LNCAP (cell line): ENCODE data around the gene SAMD14.

Experiments
- TF ChIP-seq, protein P1 (sequence below): fragments of 450-650 bp; IDR thresholded peaks from 2 replicates; pipeline ENCODE4 v1.5.1; 2017; ENCODE audit warnings: mild to moderate bottlenecking

SAMD14 gene

DNA sequence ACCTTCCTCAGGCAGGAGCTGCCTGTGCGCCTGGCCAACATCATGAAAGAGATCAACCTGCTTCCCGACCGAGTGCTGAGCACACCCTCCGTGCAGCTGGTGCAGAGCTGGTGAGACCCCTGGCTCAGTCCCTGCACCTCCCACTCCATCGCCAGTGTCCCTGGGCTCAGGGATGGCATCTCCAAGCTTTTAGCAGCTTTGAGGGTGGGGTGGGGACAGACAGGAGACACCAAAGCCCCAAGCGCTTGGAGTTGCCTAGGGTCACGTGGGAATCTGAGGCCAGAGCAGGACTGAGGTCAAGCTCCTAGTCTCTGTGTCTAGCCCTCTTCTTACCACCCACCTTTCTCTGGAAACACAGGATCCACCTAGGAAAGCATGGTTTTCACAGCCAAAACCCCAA lies 32.5 kb downstream of the SAMD14 start:
- TF ChIP-seq, protein P1, sequence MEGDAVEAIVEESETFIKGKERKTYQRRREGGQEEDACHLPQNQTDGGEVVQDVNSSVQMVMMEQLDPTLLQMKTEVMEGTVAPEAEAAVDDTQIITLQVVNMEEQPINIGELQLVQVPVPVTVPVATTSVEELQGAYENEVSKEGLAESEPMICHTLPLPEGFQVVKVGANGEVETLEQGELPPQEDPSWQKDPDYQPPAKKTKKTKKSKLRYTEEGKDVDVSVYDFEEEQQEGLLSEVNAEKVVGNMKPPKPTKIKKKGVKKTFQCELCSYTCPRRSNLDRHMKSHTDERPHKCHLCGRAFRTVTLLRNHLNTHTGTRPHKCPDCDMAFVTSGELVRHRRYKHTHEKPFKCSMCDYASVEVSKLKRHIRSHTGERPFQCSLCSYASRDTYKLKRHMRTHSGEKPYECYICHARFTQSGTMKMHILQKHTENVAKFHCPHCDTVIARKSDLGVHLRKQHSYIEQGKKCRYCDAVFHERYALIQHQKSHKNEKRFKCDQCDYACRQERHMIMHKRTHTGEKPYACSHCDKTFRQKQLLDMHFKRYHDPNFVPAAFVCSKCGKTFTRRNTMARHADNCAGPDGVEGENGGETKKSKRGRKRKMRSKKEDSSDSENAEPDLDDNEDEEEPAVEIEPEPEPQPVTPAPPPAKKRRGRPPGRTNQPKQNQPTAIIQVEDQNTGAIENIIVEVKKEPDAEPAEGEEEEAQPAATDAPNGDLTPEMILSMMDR: no peak

DNA sequence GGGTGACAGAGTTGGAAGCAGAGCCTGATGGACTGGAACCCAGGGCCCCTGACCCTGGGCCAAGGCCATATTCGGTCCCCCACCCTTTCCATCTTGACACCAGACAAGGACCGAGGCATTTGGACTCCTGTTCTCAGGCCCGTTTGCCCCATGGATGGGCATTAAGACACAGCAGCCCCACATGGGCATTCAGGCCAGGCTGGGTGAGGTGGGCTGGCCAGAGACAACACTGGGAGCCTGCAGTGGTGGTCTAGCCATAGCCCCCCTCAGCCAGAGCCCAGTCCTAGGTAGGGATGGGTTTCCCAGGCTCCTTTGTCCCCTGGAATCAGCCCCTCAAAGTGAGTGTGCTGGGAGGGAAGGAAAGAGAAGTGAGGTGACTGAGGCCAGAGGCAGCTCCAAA lies 33.2 kb downstream of the SAMD14 start:
- TF ChIP-seq, protein P1: no peak

GRCh38 chr17:50096092-50096491 lies 33.9 kb downstream of the SAMD14 start:
- TF ChIP-seq, protein P1: no peak

- TF ChIP-seq, protein P1: no peak
These were observed 34.3 kb downstream of the SAMD14 start for GRCh38 chr17:50095626-50096037.

DNA sequence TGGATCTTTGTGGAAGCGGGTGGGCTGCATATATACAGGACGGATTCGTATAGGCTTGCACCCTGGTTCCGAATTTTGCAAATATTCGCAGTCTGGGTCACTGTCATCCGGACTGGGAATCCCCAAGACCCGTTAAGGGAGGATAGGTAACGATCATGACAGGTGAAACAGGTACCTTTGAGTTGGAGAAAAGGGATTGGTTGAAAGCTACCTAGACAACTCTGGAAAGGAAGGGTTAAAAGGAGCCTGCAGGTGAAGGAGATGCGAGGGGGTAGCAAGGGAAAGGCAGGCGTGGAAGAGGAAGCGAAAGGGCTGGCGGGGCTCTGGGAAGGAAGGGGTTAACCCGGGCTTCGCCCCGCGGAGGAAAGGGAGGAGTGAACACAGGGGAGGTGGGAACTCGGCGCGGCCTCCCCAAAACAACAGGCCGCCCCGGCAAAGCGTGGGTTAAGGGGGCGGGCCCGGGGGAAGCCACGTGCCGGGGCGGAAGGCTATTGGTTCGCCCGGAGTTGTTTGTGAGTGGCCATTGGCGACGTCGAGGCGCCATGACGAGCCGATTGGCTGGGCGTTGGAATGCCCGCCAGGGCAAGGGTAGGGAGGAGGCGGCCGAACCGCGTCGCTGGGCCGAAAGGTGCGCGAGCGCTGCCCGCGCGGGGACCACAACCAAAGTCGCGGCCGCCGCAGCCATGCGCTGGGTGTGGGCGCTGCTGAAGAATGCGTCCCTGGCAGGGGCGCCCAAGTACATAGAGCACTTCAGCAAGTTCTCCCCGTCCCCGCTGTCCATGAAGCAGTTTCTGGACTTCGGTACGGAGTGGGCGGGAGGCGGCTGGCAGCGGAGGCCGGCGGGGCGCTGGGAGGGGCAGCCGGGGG lies 35.0 kb downstream of the SAMD14 start, which contains the start of gene PDK2:
Gene PDK2, plus strand, starts transcription at position 599 of the 867 bp plus-strand sequence. Its CDS starts 85 bp downstream, at position 684.
- TF ChIP-seq, protein P1: no peak

- TF ChIP-seq, protein P1: peak; percentile 91
These were observed 35.7 kb downstream of the SAMD14 start for GRCh38 chr17:50094243-50094752.

DNA sequence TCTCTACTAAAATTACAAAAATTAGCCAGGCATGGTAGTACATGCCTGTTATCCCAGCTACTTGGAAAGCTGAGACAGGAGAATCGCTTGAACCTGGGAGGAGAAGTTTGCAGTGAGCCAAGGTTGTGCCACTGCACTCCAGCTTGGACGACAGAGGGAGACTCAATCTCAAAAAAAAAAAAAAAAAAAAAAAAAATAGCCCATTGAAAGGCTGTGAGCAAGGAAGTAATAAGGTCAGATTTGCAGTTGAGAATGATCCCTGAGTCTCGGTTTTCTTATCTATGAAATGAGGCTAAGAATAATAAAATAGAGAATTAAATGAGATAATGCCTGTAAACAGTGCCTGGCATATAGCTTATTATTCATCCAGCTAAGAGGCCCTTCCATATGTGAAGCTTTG lies 36.2 kb downstream of the SAMD14 start:
- TF ChIP-seq, protein P1: no peak
